H1 (cell line): ENCODE results near the gene CCDC138. TPM values are rescaled to one million over a fixed set of nuclear protein-coding genes. Genes with fewer than 3 reads are reported as not detected.

Experiments
- EP300 ChIP-seq, 2 experiments: IDR thresholded peaks; 1 replicate in 1 of 2; 2 replicates in 1 of 2; pipeline ENCODE4 v1.6.1; 2011 to 2012; ENCODE audit warnings: low read depth in 2 of 2, low read length in 2 of 2, mild to moderate bottlenecking in 2 of 2, borderline replicate concordance in 1 of 2, inconsistent platforms in 1 of 2, moderate library complexity in 1 of 2
- FOSL1 ChIP-seq: IDR thresholded peaks from 2 replicates; pipeline ENCODE4 v1.6.1; 2011; ENCODE audit warnings: mild to moderate bottlenecking, low read depth, low read length, moderate library complexity; ENCODE audit not compliant: insufficient read depth
- HDAC2 ChIP-seq, 2 experiments: fragments of 300-600 bp in 1 of 2; sonication (generic) in 1 of 2; IDR thresholded peaks; 2 replicates each; pipeline ENCODE4 v1.6.1; 2011 to 2012; ENCODE audit warnings: low read depth in 2 of 2, low read length in 2 of 2, mild to moderate bottlenecking in 2 of 2, moderate library complexity in 2 of 2, borderline replicate concordance in 1 of 2, inconsistent platforms in 1 of 2
- TEAD4 ChIP-seq: IDR thresholded peaks from 2 replicates; pipeline ENCODE4 v1.6.1; 2012; ENCODE audit warnings: low read depth, low read length, inconsistent platforms, mixed read lengths
- polyA plus RNA-seq, 7 experiments: library from polyadenylated mRNA; depleted of rRNA in 3 of 7; stranded (reverse) in 5 of 7; unstranded in 2 of 7; fragments of >200 nt in 5 of 7; fragments of 200-250 nt in 2 of 7; gene quantifications; 1 replicate in 5 of 7; 2 replicates in 1 of 7; 4 replicates in 1 of 7; pipeline versions ENCODE4 v1.2.1 to v1.2.3, GENCODE V29; 2011 to 2013; ENCODE audit warnings: missing spikeins in 2 of 7, mixed read lengths in 2 of 7
- total RNA-seq: library from RNA; stranded (reverse); fragmentation: NEBNext Ultra II Directional; extraction: Animal tissue kit (Norgen Biotek cat#: 25700); gene quantifications from 2 replicates; pipeline ENCODE4 v1.2.1, GENCODE V29; 2021

CCDC138 gene
- total and polyA plus RNA-seq, 2 of the 8 experiments (the other 6 are each of a cell fraction or from before 2014, with no cell fraction given), result 8.3 to 29.8 TPM

- no peak for TF ChIP-seq FOSL1
- TF ChIP-seq EP300 (IDR thresholded peaks at IDR 0.05; ENCODE audit: borderline replicate concordance in 1 of 2, low read depth in 2 of 2, low read length in 2 of 2), result no peak
- no peak for TF ChIP-seq TEAD4
- no peak for TF ChIP-seq HDAC2 (IDR thresholded peaks at IDR 0.05; ENCODE audit: borderline replicate concordance in 1 of 2, low read depth in 2 of 2, low read length in 2 of 2)
These were observed 48.5 kb downstream of the CCDC138 start (continued) for GRCh38 chr2:108835040-108835439.
